Hepatocyte (in vitro differentiated cells): ENCODE data around the gene TBC1D8.

ENCODE experiments used
- CTCF ChIP-seq: fragments of 200-600 bp; sonication (generic); IDR thresholded peaks from 2 replicates; pipeline ENCODE4 v1.5.1; 2016; ENCODE audit warnings: antibody characterized with exemption, mild to moderate bottlenecking; ENCODE audit not compliant: poor library complexity
- EZH2 ChIP-seq: fragments of 200-600 bp; sonication (generic); IDR thresholded peaks from 2 replicates; pipeline ENCODE4 v1.6.1; 2016; ENCODE audit warnings: antibody characterized with exemption, mild to moderate bottlenecking, borderline replicate concordance
- EZH2phosphoT487 ChIP-seq: fragments of 200-600 bp; sonication (generic); IDR thresholded peaks from one replicate; pipeline ENCODE4 v1.6.1; 2018; ENCODE audit warnings: antibody characterized with exemption, mild to moderate bottlenecking, low read depth, moderate library complexity; ENCODE audit not compliant: unreplicated experiment, severe bottlenecking

GRCh38 chr2:101113441-101114267 lies 37.5 kb downstream of the TBC1D8 start:
- TF ChIP-seq CTCF, result no peak
- TF ChIP-seq EZH2phosphoT487, result no peak
- no peak for TF ChIP-seq EZH2
